HepG2 (cell line): ENCODE results near the gene MCM10. TPM values are rescaled to one million over a fixed set of nuclear protein-coding genes. Genes with fewer than 3 reads are reported as not detected.

Experiments used
- ATAC-seq: fragments of 200-7000 bp; cut with Tn5 transposase; 3 replicates; pipeline ENCODE4 v1.9.1; 2020; ENCODE audit warnings: mild to moderate bottlenecking, moderate library complexity
- BruUV-seq: library from RNA; stranded (reverse); fragments of 400-500 nt; replicated peaks from 2 replicates; lab custom pipeline; 2021; lab: Mats Ljungman, UMichigan
- CTCF ChIA-PET: fragments of 300-600 bp; formaldehyde crosslinking; extraction: SDS; loops from one replicate; lab custom pipeline; 2021; ENCODE audit warnings: low total read pairs, inconsistent platforms, low intra/inter-chr PET ratio; lab: Yijun Ruan, JAX
- POLR2A ChIA-PET: fragments of 350-600 bp; sonication (Branson Sonifier 250); formaldehyde crosslinking; loops from one replicate; lab custom pipeline; 2020; ENCODE audit warnings: antibody characterized with exemption, inconsistent platforms; lab: Yijun Ruan, JAX
- DNase-seq: peaks from one replicate; pipeline ENCODE4 v3.0.0-alpha.2; 2015; ENCODE audit warnings: low spot score
- FAIRE-seq: peaks from 3 replicates; lab custom pipeline; 2011; peaks lifted over from hg19 to GRCh38; lab: Jason Lieb, UNC
- H2AFZ ChIP-seq: one replicate; pipeline ENCODE4 v1.6.1; 2011; ENCODE audit warnings: low read length, inconsistent platforms
- H3K27ac ChIP-seq: fragments of 300-600 bp; 3 replicates; pipeline ENCODE4 v1.8.0; 2011; ENCODE audit warnings: mixed run types, mild to moderate bottlenecking, mixed read lengths, low read length, inconsistent platforms; ENCODE audit not compliant: insufficient read depth; ENCODE audit errors: extremely low read length
- H3K27me3 ChIP-seq, 2 experiments: fragments of 200-600 bp in 1 of 2; 2 replicates in 1 of 2; 3 replicates in 1 of 2; pipeline versions ENCODE4 v1.6.0 to v1.8.0; 2011; ENCODE audit warnings: low read length in 2 of 2, mild to moderate bottlenecking in 2 of 2, moderate library complexity in 2 of 2, inconsistent platforms in 1 of 2; ENCODE audit not compliant: insufficient read depth in 2 of 2, control insufficient read depth in 1 of 2
- H3K36me3 ChIP-seq, 2 experiments: fragments of 200-600 bp in 1 of 2; replicated peaks in 1 of 2; 2 replicates in 1 of 2; 3 replicates in 1 of 2; pipeline versions ENCODE4 v1.5.1 to v1.8.0; 2011; ENCODE audit warnings: low read length in 2 of 2, inconsistent platforms in 1 of 2; ENCODE audit not compliant: insufficient read depth in 2 of 2, control insufficient read depth in 1 of 2
- H3K4me1 ChIP-seq: 2 replicates; pipeline ENCODE4 v1.5.1; 2012; ENCODE audit warnings: low read length, inconsistent platforms; ENCODE audit not compliant: insufficient read depth
- H3K4me2 ChIP-seq: 2 replicates; pipeline ENCODE4 v1.6.0; 2011; ENCODE audit warnings: low read depth, low read length, inconsistent platforms
- H3K4me3 ChIP-seq, 3 experiments: fragments of 200-600 bp in 1 of 3; sonication (generic), shearing (Covaris generic) in 1 of 3; replicated peaks in 1 of 3; 2 replicates each; pipeline ENCODE4 v1.5.1; 2011 to 2016; ENCODE audit warnings: low read length in 3 of 3, inconsistent platforms in 2 of 3, low read depth in 2 of 3, mild to moderate bottlenecking in 2 of 3, control low read depth in 1 of 3, mixed read lengths in 1 of 3; ENCODE audit not compliant: insufficient read depth in 1 of 3
- H3K79me2 ChIP-seq: one replicate; pipeline ENCODE4 v1.6.1; 2011; ENCODE audit warnings: low read length, inconsistent platforms; ENCODE audit not compliant: insufficient read depth
- H3K9ac ChIP-seq: 2 replicates; pipeline ENCODE4 v1.6.0; 2011; ENCODE audit warnings: mild to moderate bottlenecking, low read depth, low read length, inconsistent platforms; ENCODE audit not compliant: insufficient read depth
- H3K9me3 ChIP-seq: 2 replicates; pipeline ENCODE4 v1.5.1; 2012; ENCODE audit warnings: mild to moderate bottlenecking, low read length
- H4K20me1 ChIP-seq: 2 replicates; pipeline ENCODE4 v1.6.0; 2011; ENCODE audit warnings: inconsistent platforms, mild to moderate bottlenecking, low read length, moderate library complexity; ENCODE audit not compliant: insufficient read depth
- ATM ChIP-seq: fragments of 450-650 bp; IDR thresholded peaks from 2 replicates; pipeline ENCODE4 v1.7.1; 2017; ENCODE audit warnings: mild to moderate bottlenecking, borderline replicate concordance
- NCOR1 ChIP-seq: fragments of 200-600 bp; sonication (generic); IDR thresholded peaks from 2 replicates; pipeline ENCODE4 v1.7.0; 2017; ENCODE audit warnings: antibody characterized with exemption, low read length, borderline replicate concordance
- SP1 ChIP-seq, 2 experiments: fragments of 450-650 bp in 1 of 2; sonication (generic) in 1 of 2; formaldehyde crosslinking in 1 of 2; IDR thresholded peaks; 2 replicates each; pipeline versions ENCODE4 v1.4.0 to v1.6.1; 2016 to 2020; ENCODE audit warnings: missing genetic modification reagents in 1 of 2
- ZFP62 ChIP-seq: sonication (generic); formaldehyde crosslinking; IDR thresholded peaks from 2 replicates; pipeline ENCODE4 v1.4.0; 2020; ENCODE audit warnings: missing genetic modification reagents
- ZNF747 ChIP-seq: sonication (generic); formaldehyde crosslinking; IDR thresholded peaks from 2 replicates; pipeline ENCODE4 v1.8.1; 2023; ENCODE audit warnings: missing genetic modification reagents, mild to moderate bottlenecking, borderline replicate concordance
- WGBS: methylation state at CpG from one replicate; pipeline ENCODE4 v1.1.6; 2017; ENCODE audit warnings: low lambda C conversion rate; 5-methylcytosine and 5-hydroxymethylcytosine counted together
- in situ Hi-C: cut with HindIII; loops from 2 replicates; pipeline ENCODE4 v1.10.0; 2017; ENCODE audit warnings: low pct_unique_long_range_greater_than_20kb; ENCODE audit not compliant: extremely low pct_ligation_motif_present
- intact Hi-C: fragments of 100-400 bp; cut with micrococcal nuclease; formaldehyde crosslinking; loops from one replicate; pipeline ENCODE4 v1.10.0; 2022; ENCODE audit not compliant: unreplicated experiment
- polyA plus RNA-seq, 8 experiments: library from polyadenylated mRNA; depleted of rRNA in 3 of 8; stranded (reverse) in 7 of 8; unstranded in 1 of 8; fragments of >200 nt; fragmentation: Illumina TruSeq in 4 of 8; extraction: Trizol in 4 of 8; gene quantifications; 2 replicates each; pipeline versions ENCODE4 v1.2.1 to v1.2.3, GENCODE V29; 2011 to 2016; ENCODE audit warnings: low read depth in 4 of 8, missing spikeins in 1 of 8, mixed read lengths in 1 of 8; ENCODE audit not compliant: insufficient read depth in 1 of 8
- total RNA-seq, 5 experiments: library from RNA; depleted of rRNA; stranded (reverse); fragments of >200 nt; fragmentation: Illumina TruSeq; extraction: Trizol; gene quantifications; 2 replicates each; pipeline ENCODE4 v1.2.3, GENCODE V29; 2016; ENCODE audit warnings: low read depth in 1 of 5
- TF ChIP-seq, protein P1 (sequence below): sonication (generic); formaldehyde crosslinking; IDR thresholded peaks from 2 replicates; pipeline ENCODE4 v1.4.0; 2020; ENCODE audit warnings: missing genetic modification reagents, borderline replicate concordance
- TF ChIP-seq, protein P2 (sequence below): sonication (generic); formaldehyde crosslinking; conservative IDR thresholded peaks from 2 replicates; pipeline ENCODE4 v1.4.0; 2020; ENCODE audit warnings: missing genetic modification reagents

Gene MCM10
- total and polyA plus RNA-seq, 2 of the 13 experiments (the other 11 are each of a cell fraction or from before 2014, with no cell fraction given) = 2.8 to 31.3 TPM

DNA sequence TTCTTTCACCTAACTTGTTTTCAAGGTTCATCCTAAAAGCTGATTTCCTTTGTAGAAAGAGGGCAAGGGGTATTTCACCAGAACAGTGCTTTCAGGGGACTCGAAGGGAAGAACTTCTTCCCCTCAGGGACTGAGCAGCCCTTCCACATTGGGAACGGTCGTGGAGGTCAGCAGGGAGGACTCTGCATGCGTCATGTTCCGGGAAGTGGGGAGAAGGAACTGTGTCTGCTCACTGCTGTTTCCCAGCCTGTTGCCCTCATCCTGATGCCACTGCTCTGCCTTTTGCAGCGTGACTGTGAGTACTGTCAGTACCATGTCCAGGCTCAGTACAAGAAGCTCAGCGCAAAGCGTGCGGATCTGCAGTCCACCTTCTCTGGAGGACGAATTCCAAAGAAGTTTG, 27.2 kb downstream of the MCM10 start:
- H3K9me3 ChIP-seq = no peaks in the 10 kb centered on the region
- DNase-seq (no peak), ATAC-seq (no peak), FAIRE-seq (no peak)
- POLR2A ChIA-PET = no interaction called here
- H4K20me1 ChIP-seq = no peaks in the 10 kb centered on the region
- H3K79me2 ChIP-seq = no peaks in the 10 kb centered on the region
- in situ Hi-C loops (no loop called here), intact Hi-C loops (no loop called here)
- no peaks in the 10 kb centered on the region for H3K27me3 ChIP-seq
- H3K4me1 ChIP-seq = no peaks in the 10 kb centered on the region
- no TSS peak for BruUV-seq
- peaks cover 8 to 64% of the 10 kb centered on the region in 2 experiments for H3K36me3 ChIP-seq
- WGBS = 94% methylated on average over 10 of the region's 10 CpGs
- no peak overlapping the region for H2AFZ ChIP-seq
- TF ChIP-seq NCOR1 = no peak
- no peak for TF ChIP-seq ATM
- no peak for TF ChIP-seq ZNF747
- no peak for TF ChIP-seq ZFP62 (CRISPR knock-in tag)
- TF ChIP-seq SP1 (IDR thresholded peaks at IDR 0.05) = no peak
- TF ChIP-seq SP1 (CRISPR knock-in tag; IDR thresholded peaks at IDR 0.05) = no peak
- TF ChIP-seq, protein P1, sequence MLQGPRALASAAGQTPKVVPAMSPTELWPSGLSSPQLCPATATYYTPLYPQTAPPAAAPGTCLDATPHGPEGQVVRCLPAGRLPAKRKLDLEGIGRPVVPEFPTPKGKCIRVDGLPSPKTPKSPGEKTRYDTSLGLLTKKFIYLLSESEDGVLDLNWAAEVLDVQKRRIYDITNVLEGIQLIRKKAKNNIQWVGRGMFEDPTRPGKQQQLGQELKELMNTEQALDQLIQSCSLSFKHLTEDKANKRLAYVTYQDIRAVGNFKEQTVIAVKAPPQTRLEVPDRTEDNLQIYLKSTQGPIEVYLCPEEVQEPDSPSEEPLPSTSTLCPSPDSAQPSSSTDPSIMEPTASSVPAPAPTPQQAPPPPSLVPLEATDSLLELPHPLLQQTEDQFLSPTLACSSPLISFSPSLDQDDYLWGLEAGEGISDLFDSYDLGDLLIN (CRISPR knock-in tag) = no peak
- TF ChIP-seq, protein P2, sequence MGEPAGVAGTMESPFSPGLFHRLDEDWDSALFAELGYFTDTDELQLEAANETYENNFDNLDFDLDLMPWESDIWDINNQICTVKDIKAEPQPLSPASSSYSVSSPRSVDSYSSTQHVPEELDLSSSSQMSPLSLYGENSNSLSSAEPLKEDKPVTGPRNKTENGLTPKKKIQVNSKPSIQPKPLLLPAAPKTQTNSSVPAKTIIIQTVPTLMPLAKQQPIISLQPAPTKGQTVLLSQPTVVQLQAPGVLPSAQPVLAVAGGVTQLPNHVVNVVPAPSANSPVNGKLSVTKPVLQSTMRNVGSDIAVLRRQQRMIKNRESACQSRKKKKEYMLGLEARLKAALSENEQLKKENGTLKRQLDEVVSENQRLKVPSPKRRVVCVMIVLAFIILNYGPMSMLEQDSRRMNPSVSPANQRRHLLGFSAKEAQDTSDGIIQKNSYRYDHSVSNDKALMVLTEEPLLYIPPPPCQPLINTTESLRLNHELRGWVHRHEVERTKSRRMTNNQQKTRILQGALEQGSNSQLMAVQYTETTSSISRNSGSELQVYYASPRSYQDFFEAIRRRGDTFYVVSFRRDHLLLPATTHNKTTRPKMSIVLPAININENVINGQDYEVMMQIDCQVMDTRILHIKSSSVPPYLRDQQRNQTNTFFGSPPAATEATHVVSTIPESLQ (CRISPR knock-in tag) = no peak
- no peak overlapping the region for H3K4me2 ChIP-seq
- no peak overlapping the region for H3K27ac ChIP-seq
- H3K9ac ChIP-seq = no peak overlapping the region
- CTCF ChIA-PET = no interaction called here
- H3K4me3 ChIP-seq = no peak overlapping the region
